HUES48 (cell line): ENCODE measurements around the gene ADAMTS13.
"Not testable (repeated sequence)": the region's sequence is repeated elsewhere in the genome, so short reads cannot be mapped to it uniquely, and the experiment has no call there.

Experiments used
- H3K27ac ChIP-seq: one replicate; pipeline ENCODE4 v1.7.0; 2013; ENCODE audit warnings: low read depth, low read length, inconsistent platforms
- H3K27me3 ChIP-seq: 2 replicates; pipeline ENCODE4 v1.6.1; 2013; ENCODE audit warnings: mild to moderate bottlenecking, low read length; ENCODE audit not compliant: control insufficient read depth, insufficient read depth
- H3K36me3 ChIP-seq: 2 replicates; pipeline ENCODE4 v1.6.1; 2013; ENCODE audit warnings: low read length; ENCODE audit not compliant: control insufficient read depth, insufficient read depth
- H3K4me1 ChIP-seq: 2 replicates; pipeline ENCODE4 v1.6.1; 2013; ENCODE audit warnings: mild to moderate bottlenecking, low read length; ENCODE audit not compliant: control insufficient read depth, insufficient read depth
- H3K4me3 ChIP-seq: 2 replicates; pipeline ENCODE4 v1.5.1; 2013; ENCODE audit warnings: mild to moderate bottlenecking, low read depth, low read length
- H3K9ac ChIP-seq: 2 replicates; pipeline ENCODE4 v1.6.1; 2013; ENCODE audit warnings: mild to moderate bottlenecking, low read depth, low read length, moderate library complexity
- H3K9me3 ChIP-seq: 2 replicates; pipeline ENCODE4 v1.6.1; 2013; ENCODE audit warnings: low read length; ENCODE audit not compliant: control insufficient read depth, insufficient read depth

The ADAMTS13 gene

GRCh38 chr9:133382507-133383141 lies 39.5 kb upstream of the ADAMTS13 start:
- H3K36me3 ChIP-seq = no peaks in the 10 kb centered on the region
- H3K27ac ChIP-seq = no peak overlapping the region
- no peak overlapping the region for H3K4me3 ChIP-seq
- peaks cover 3% of the 10 kb centered on the region; the same call in 1 of the 2 replicates for H3K9me3 ChIP-seq
- H3K9ac ChIP-seq = no peak overlapping the region
- no peaks in the 10 kb centered on the region; the same call in 1 of the 2 replicates for H3K4me1 ChIP-seq
- H3K27me3 ChIP-seq = no peaks in the 10 kb centered on the region

- Histone ChIP-seq H3K9me3 (peaks cover 3% of the 10 kb centered on the region; the same call in 1 of the 2 replicates), H3K9ac (no peak overlapping the region), H3K27ac (no peak overlapping the region), H3K36me3 (no peaks in the 10 kb centered on the region), H3K4me3 (no peak overlapping the region), H3K27me3 (no peaks in the 10 kb centered on the region), H3K4me1 (no peaks in the 10 kb centered on the region)
Measured at GRCh38 chr9:133383438-133383837, 38.7 kb upstream of the ADAMTS13 start.

- Histone ChIP-seq H3K4me3 (no peak overlapping the region), H3K9ac (no peak overlapping the region), H3K4me1 (no peaks in the 10 kb centered on the region), H3K27me3 (no peaks in the 10 kb centered on the region), H3K27ac (no peak overlapping the region), H3K36me3 (no peaks in the 10 kb centered on the region), H3K9me3 (peaks cover 3% of the 10 kb centered on the region; the same call in 1 of the 2 replicates)
Measured at GRCh38 chr9:133384736-133385321, 37.3 kb upstream of the ADAMTS13 start.

- H3K4me1 ChIP-seq = no peaks in the 10 kb centered on the region
- H3K4me3 ChIP-seq = no peak overlapping the region
- peaks cover 3% of the 10 kb centered on the region; the same call in 1 of the 2 replicates for H3K9me3 ChIP-seq
- H3K36me3 ChIP-seq = no peaks in the 10 kb centered on the region
- H3K27ac ChIP-seq = no peak overlapping the region
- no peaks in the 10 kb centered on the region for H3K27me3 ChIP-seq
- H3K9ac ChIP-seq = no peak overlapping the region
Measured at GRCh38 chr9:133385452-133385851, 36.7 kb upstream of the ADAMTS13 start.

- no peak overlapping the region for H3K9ac ChIP-seq
Measured at GRCh38 chr9:133386338-133386737, 35.8 kb upstream of the ADAMTS13 start.

GRCh38 chr9:133387680-133388079 lies 34.5 kb upstream of the ADAMTS13 start:
- Histone ChIP-seq H3K9me3 (peaks cover 3% of the 10 kb centered on the region; the same call in 1 of the 2 replicates), H3K27me3 (no peaks in the 10 kb centered on the region), H3K36me3 (no peaks in the 10 kb centered on the region), H3K27ac (no peak overlapping the region), H3K9ac (no peak overlapping the region), H3K4me3 (no peak overlapping the region), H3K4me1 (no peaks in the 10 kb centered on the region)

More at GRCh38 chr9:133386338-133386737, 35.8 kb upstream of the ADAMTS13 start:
- no peak overlapping the region for H3K27ac ChIP-seq
- H3K9me3 ChIP-seq = peaks cover 3% of the 10 kb centered on the region; the same call in 1 of the 2 replicates
- H3K27me3 ChIP-seq = no peaks in the 10 kb centered on the region
- no peaks in the 10 kb centered on the region for H3K4me1 ChIP-seq
- no peaks in the 10 kb centered on the region for H3K36me3 ChIP-seq
- no peak overlapping the region for H3K4me3 ChIP-seq

- H3K4me1 ChIP-seq = no peaks in the 10 kb centered on the region
- H3K36me3 ChIP-seq = no peaks in the 10 kb centered on the region
- no peak overlapping the region for H3K4me3 ChIP-seq
- H3K27me3 ChIP-seq = no peaks in the 10 kb centered on the region; the same call in 1 of the 2 replicates
- no peak overlapping the region for H3K9ac ChIP-seq
- H3K27ac ChIP-seq = no peak overlapping the region
- H3K9me3 ChIP-seq = no peaks in the 10 kb centered on the region
Measured at GRCh38 chr9:133389025-133389557, 33.1 kb upstream of the ADAMTS13 start.

GRCh38 chr9:133389562-133389961 lies 32.6 kb upstream of the ADAMTS13 start:
- H3K4me1 ChIP-seq = no peaks in the 10 kb centered on the region
- no peaks in the 10 kb centered on the region for H3K36me3 ChIP-seq
- no peaks in the 10 kb centered on the region; the same call in 1 of the 2 replicates for H3K27me3 ChIP-seq
- no peaks in the 10 kb centered on the region for H3K9me3 ChIP-seq
- H3K9ac ChIP-seq = no peak overlapping the region
- no peak overlapping the region for H3K27ac ChIP-seq
- H3K4me3 ChIP-seq = no peak overlapping the region

GRCh38 chr9:133390713-133391112 lies 31.5 kb upstream of the ADAMTS13 start:
- Histone ChIP-seq H3K4me3 (no peak overlapping the region), H3K36me3 (no peaks in the 10 kb centered on the region), H3K9ac (no peak overlapping the region), H3K27ac (no peak overlapping the region), H3K4me1 (no peaks in the 10 kb centered on the region), H3K27me3 (no peaks in the 10 kb centered on the region; the same call in 1 of the 2 replicates), H3K9me3 (no peaks in the 10 kb centered on the region)

GRCh38 chr9:133391449-133391848 lies 30.7 kb upstream of the ADAMTS13 start:
- not testable (repeated sequence) for H3K4me1 ChIP-seq, H3K36me3 ChIP-seq, H3K9ac ChIP-seq, H3K4me3 ChIP-seq, H3K9me3 ChIP-seq, H3K27me3 ChIP-seq, H3K27ac ChIP-seq

GRCh38 chr9:133392308-133392707 lies 29.9 kb upstream of the ADAMTS13 start:
- not testable (repeated sequence) for H3K36me3 ChIP-seq, H3K27me3 ChIP-seq, H3K4me3 ChIP-seq, H3K9me3 ChIP-seq, H3K27ac ChIP-seq, H3K4me1 ChIP-seq, H3K9ac ChIP-seq
